ENCODE measurements around the gene TGFA.

GRCh38 chr2:70548233-70548632, 5.4 kb downstream of the TGFA start:
- TF ChIP-seq CTCF (conservative IDR thresholded peaks at IDR 0.05; ENCODE audit: low read depth in 2 of 2) (no peak), ZNF114 (CRISPR knock-in tag; IDR thresholded peaks at IDR 0.05) (no peak), POLR2AphosphoS5 (IDR thresholded peaks at IDR 0.05; ENCODE audit: low read depth) (no peak), EZH2 (IDR thresholded peaks at IDR 0.05; ENCODE audit: low read depth, unreplicated experiment) (no peak), EZH2phosphoT487 (IDR thresholded peaks at IDR 0.05; ENCODE audit: unreplicated experiment) (no peak), REST (IDR thresholded peaks at IDR 0.05; ENCODE audit: unreplicated experiment) (no peak), JUNB (IDR thresholded peaks at IDR 0.05; ENCODE audit: unreplicated experiment) (no peak), ETS1 (IDR thresholded peaks at IDR 0.05) (no peak), CREB1 (CRISPR knock-in tag; IDR thresholded peaks at IDR 0.05; ENCODE audit: low read depth) (no peak)
